HG02870 (cell line): ENCODE measurements around the gene GCNT2.
A peak's percentile ranks its signal among the peaks of the same experiment; 100 is the strongest.
"Not testable (repeated sequence)": the region's sequence is repeated elsewhere in the genome, so short reads cannot be mapped to it uniquely, and the experiment has no call there.

ENCODE experiments used
- ATAC-seq: cut with Tn5 transposase; IDR thresholded peaks from one replicate; pipeline ENCODE4 v1.9.1; 2021; ENCODE audit warnings: mild to moderate bottlenecking, moderate library complexity; ENCODE audit not compliant: unreplicated experiment

GCNT2 gene

GRCh38 chr6:10599046-10599445 is 77.9 kb downstream of the GCNT2 start:
- ATAC-seq = no peak

- not testable (repeated sequence) for ATAC-seq
Measured at GRCh38 chr6:10600681-10601080, 79.5 kb downstream of the GCNT2 start.

GRCh38 chr6:10603219-10603618 is 82.1 kb downstream of the GCNT2 start:
- ATAC-seq = no peak

- no peak for ATAC-seq
Measured at GRCh38 chr6:10609038-10609437, 87.9 kb downstream of the GCNT2 start.

- no peak for ATAC-seq
Measured at GRCh38 chr6:10610289-10610688, 89.1 kb downstream of the GCNT2 start.

GRCh38 chr6:10612161-10612560 is 91.0 kb downstream of the GCNT2 start:
- ATAC-seq = no peak

- no peak for ATAC-seq
Measured at GRCh38 chr6:10613077-10613476, 91.9 kb downstream of the GCNT2 start.

GRCh38 chr6:10613723-10614122 is 92.6 kb downstream of the GCNT2 start:
- ATAC-seq = no peak

- ATAC-seq = no peak
Measured at GRCh38 chr6:10615675-10616074, 94.5 kb downstream of the GCNT2 start.

GRCh38 chr6:10616266-10616665 is 95.1 kb downstream of the GCNT2 start:
- not testable (repeated sequence) for ATAC-seq

- no peak for ATAC-seq
Measured at GRCh38 chr6:10617008-10617696, 96.0 kb downstream of the GCNT2 start.

- no peak for ATAC-seq
Measured at GRCh38 chr6:10618409-10618808, 97.3 kb downstream of the GCNT2 start.

GRCh38 chr6:10621213-10621612 is 100.1 kb downstream of the GCNT2 start:
- no peak for ATAC-seq

GRCh38 chr6:10621847-10622246 is 100.7 kb downstream of the GCNT2 start:
- no peak for ATAC-seq

- no peak for ATAC-seq
Measured at GRCh38 chr6:10624836-10625235, 103.7 kb downstream of the GCNT2 start.

- peak; percentile 93 for ATAC-seq
Measured at GRCh38 chr6:10626154-10626741, 105.1 kb downstream of the GCNT2 start.

GRCh38 chr6:10627800-10628199 is 106.6 kb downstream of the GCNT2 start:
- ATAC-seq = no peak

- no peak for ATAC-seq
Measured at GRCh38 chr6:10630178-10630577, 109.0 kb downstream of the GCNT2 start.

GRCh38 chr6:10633216-10633615 is 112.1 kb downstream of the GCNT2 start:
- peak; percentile 99 for ATAC-seq

- ATAC-seq = no peak
Measured at GRCh38 chr6:10640412-10640811, 119.3 kb downstream of the GCNT2 start.

- no peak for ATAC-seq
Measured at GRCh38 chr6:10641528-10641927, 120.4 kb downstream of the GCNT2 start.

GRCh38 chr6:10643201-10643651 is 122.1 kb downstream of the GCNT2 start:
- peak; percentile 92 for ATAC-seq

GRCh38 chr6:10644225-10644624 is 123.1 kb downstream of the GCNT2 start:
- ATAC-seq = no peak
